ENCODE results near the gene PDE1C.

The PDE1C gene

DNA sequence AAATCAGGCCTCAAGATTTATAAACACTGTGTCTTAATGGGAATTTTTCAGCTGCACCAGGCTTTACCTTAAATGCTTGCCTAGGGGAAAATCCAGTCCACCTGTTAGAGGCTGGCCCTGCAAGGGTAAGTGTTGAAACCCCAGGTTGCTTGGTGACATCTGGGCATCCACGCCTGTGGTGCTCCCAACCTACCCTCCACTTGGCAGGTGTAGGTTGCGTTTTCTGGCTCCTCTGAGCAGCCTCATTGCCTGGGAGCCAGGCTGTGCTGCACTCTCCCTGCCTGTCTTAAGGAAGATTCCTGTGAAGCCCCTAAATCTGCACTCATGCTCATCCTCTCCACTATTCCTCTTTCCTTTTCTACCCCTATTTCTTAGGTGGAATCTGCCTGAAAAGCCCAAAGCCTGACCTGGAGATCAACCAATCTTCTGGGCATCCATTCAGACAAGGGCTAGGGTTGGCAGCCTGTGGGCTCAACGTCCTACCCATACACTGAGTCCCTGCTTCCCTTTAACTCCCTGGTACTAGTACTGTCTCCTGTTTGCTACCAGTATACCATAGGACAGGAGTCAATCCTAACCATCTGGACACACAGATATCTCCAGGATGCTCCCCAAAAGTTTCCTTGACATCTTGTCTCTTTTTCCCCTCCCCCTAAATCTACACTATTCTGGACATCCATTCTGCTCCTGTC, 150.4 kb downstream of the PDE1C start:
- TF ChIP-seq POLR2AphosphoS5 (IDR thresholded peaks at IDR 0.05; ENCODE audit: low read depth, low read length) (no peak), SIN3A (IDR thresholded peaks at IDR 0.05; ENCODE audit: borderline replicate concordance, insufficient read depth, low read length) (no peak), FOXP2 (optimal IDR thresholded peaks at IDR 0.05; ENCODE audit: borderline replicate concordance, extremely low read depth, extremely low read length, insufficient read depth) (no peak), TAF1 (IDR thresholded peaks at IDR 0.05; ENCODE audit: borderline replicate concordance, insufficient read depth, low read length) (no peak)
- TF ChIP-seq, protein P1, sequence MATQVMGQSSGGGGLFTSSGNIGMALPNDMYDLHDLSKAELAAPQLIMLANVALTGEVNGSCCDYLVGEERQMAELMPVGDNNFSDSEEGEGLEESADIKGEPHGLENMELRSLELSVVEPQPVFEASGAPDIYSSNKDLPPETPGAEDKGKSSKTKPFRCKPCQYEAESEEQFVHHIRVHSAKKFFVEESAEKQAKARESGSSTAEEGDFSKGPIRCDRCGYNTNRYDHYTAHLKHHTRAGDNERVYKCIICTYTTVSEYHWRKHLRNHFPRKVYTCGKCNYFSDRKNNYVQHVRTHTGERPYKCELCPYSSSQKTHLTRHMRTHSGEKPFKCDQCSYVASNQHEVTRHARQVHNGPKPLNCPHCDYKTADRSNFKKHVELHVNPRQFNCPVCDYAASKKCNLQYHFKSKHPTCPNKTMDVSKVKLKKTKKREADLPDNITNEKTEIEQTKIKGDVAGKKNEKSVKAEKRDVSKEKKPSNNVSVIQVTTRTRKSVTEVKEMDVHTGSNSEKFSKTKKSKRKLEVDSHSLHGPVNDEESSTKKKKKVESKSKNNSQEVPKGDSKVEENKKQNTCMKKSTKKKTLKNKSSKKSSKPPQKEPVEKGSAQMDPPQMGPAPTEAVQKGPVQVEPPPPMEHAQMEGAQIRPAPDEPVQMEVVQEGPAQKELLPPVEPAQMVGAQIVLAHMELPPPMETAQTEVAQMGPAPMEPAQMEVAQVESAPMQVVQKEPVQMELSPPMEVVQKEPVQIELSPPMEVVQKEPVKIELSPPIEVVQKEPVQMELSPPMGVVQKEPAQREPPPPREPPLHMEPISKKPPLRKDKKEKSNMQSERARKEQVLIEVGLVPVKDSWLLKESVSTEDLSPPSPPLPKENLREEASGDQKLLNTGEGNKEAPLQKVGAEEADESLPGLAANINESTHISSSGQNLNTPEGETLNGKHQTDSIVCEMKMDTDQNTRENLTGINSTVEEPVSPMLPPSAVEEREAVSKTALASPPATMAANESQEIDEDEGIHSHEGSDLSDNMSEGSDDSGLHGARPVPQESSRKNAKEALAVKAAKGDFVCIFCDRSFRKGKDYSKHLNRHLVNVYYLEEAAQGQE (IDR thresholded peaks at IDR 0.05; ENCODE audit: insufficient read depth in 1 of 2, low read depth in 2 of 2, low read length in 2 of 2): no peak

DNA sequence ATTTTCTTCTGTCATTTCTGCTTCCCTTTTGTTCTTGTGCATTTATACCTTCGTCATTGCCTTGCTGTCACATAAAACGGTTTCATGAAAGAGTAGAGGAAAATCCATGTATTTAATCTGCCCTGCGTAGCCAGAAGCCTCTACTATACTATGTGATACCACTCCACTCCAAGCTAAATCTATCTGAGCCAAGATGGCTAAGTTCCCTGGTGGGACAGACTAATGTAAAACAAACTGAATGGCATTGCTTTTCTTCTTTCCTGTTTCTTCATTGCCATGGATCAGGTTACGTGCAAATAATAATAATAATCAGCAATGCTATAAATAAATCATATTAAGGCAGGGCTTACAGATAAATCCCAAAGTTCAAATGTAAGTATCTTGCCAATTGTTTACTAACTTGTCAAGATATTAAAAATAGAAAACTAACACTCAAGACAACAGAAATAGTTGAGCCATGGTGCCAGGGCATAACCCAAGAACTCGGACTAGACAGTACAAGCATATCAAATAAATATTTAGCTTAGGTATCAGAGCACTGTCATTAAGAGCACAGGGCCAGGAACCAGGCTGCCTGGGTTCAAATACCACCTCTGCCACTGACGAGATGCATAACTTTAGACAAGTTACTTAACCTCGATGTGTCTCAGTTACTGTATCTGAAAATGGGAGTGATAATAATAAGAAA, 151.4 kb downstream of the PDE1C start:
- no peak for TF ChIP-seq SIN3A (IDR thresholded peaks at IDR 0.05; ENCODE audit: borderline replicate concordance, insufficient read depth, low read length)
- TF ChIP-seq FOXP2 (optimal IDR thresholded peaks at IDR 0.05; ENCODE audit: borderline replicate concordance, extremely low read depth, extremely low read length, insufficient read depth): no peak
- TF ChIP-seq TAF1 (IDR thresholded peaks at IDR 0.05; ENCODE audit: borderline replicate concordance, insufficient read depth, low read length): no peak
- TF ChIP-seq, protein P1 (IDR thresholded peaks at IDR 0.05; ENCODE audit: insufficient read depth in 1 of 2, low read depth in 2 of 2, low read length in 2 of 2): no peak
- no peak for TF ChIP-seq POLR2AphosphoS5 (IDR thresholded peaks at IDR 0.05; ENCODE audit: low read depth, low read length)

DNA sequence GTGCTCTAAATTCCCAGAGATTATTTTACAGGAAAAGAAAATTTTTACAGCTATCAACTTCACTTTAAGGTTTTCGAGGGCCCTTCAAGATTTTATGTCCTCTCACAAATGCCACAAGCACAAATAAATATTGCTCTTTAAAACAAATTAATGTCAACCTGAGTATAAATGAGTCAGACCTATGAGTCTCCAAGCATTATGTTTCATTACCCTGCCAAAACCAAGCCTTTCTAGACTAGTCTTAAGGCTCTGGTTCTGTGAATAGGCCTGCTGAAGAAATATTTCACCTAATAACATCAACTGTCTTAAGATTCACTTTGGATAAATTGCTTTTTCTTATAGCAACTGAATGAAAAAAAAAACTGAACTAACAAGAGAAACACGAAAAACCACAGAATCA, 153.0 kb downstream of the PDE1C start:
- TF ChIP-seq, protein P1 (IDR thresholded peaks at IDR 0.05; ENCODE audit: insufficient read depth in 1 of 2, low read depth in 2 of 2, low read length in 2 of 2): no peak
- TF ChIP-seq FOXP2 (optimal IDR thresholded peaks at IDR 0.05; ENCODE audit: borderline replicate concordance, extremely low read depth, extremely low read length, insufficient read depth): no peak
- no peak for TF ChIP-seq POLR2AphosphoS5 (IDR thresholded peaks at IDR 0.05; ENCODE audit: low read depth, low read length)
- TF ChIP-seq TAF1 (IDR thresholded peaks at IDR 0.05; ENCODE audit: borderline replicate concordance, insufficient read depth, low read length): no peak
- no peak for TF ChIP-seq SIN3A (IDR thresholded peaks at IDR 0.05; ENCODE audit: borderline replicate concordance, insufficient read depth, low read length)

DNA sequence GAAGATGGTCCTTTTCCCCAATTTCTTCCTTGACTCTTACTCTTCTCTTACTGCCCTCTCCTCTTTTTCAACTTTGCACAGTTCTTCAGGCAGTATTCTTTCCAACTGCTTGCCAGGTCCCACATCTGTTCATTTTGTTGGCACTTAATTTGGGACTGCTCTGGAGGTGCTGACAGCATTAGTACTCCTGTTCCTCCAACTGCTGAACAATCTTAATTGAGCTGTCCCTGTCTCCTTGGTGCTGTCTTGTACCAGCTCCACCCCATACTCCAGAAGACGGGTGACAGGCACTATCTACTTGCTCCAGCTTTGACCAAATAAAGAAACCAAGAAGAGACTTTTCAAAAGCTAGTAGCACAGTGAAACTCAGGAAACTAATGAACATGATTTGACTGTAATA, 160.0 kb downstream of the PDE1C start:
- TF ChIP-seq POLR2AphosphoS5 (IDR thresholded peaks at IDR 0.05; ENCODE audit: low read depth, low read length): no peak
- TF ChIP-seq SIN3A (IDR thresholded peaks at IDR 0.05; ENCODE audit: borderline replicate concordance, insufficient read depth, low read length): no peak
- no peak for TF ChIP-seq TAF1 (IDR thresholded peaks at IDR 0.05; ENCODE audit: borderline replicate concordance, insufficient read depth, low read length)
- TF ChIP-seq, protein P1 (IDR thresholded peaks at IDR 0.05; ENCODE audit: insufficient read depth in 1 of 2, low read depth in 2 of 2, low read length in 2 of 2): no peak
- no peak for TF ChIP-seq FOXP2 (optimal IDR thresholded peaks at IDR 0.05; ENCODE audit: borderline replicate concordance, extremely low read depth, extremely low read length, insufficient read depth)
